Mesothelial cell of epicardium (in vitro differentiated cells): ENCODE measurements around the gene APCDD1L. TPM values are rescaled to one million over a fixed set of nuclear protein-coding genes. Genes with fewer than 3 reads are reported as not detected.

Experiments used
- DNase-seq, 2 experiments: peaks; one replicate each; pipeline ENCODE4 v3.0.0; 2021; ENCODE audit warnings: low spot score in 2 of 2; ENCODE audit not compliant: unreplicated experiment in 2 of 2
- H3K27ac Mint-ChIP-seq: 2 replicates; pipeline ENCODE4 v1.8.0; 2021; ENCODE audit warnings: mixed read lengths
- H3K27me3 Mint-ChIP-seq: 2 replicates; pipeline ENCODE4 v1.8.0; 2021; ENCODE audit warnings: low read depth, mixed read lengths
- H3K36me3 Mint-ChIP-seq: 2 replicates; pipeline ENCODE4 v1.8.0; 2021; ENCODE audit warnings: mixed read lengths
- H3K4me1 Mint-ChIP-seq: 2 replicates; pipeline ENCODE4 v1.8.0; 2021; ENCODE audit warnings: mixed read lengths
- H3K4me3 Mint-ChIP-seq: 2 replicates; pipeline ENCODE4 v1.8.0; 2021; ENCODE audit warnings: mild to moderate bottlenecking, moderate library complexity, mixed read lengths
- H3K9me3 Mint-ChIP-seq: 2 replicates; pipeline ENCODE4 v1.8.0; 2021; ENCODE audit warnings: mixed read lengths
- CTCF ChIP-seq: fragments of 200-600 bp; sonication (generic); IDR thresholded peaks from one replicate; pipeline ENCODE4 v1.5.0; 2021; ENCODE audit warnings: antibody characterized with exemption; ENCODE audit not compliant: unreplicated experiment
- total RNA-seq: library from RNA; stranded (reverse); gene quantifications from 3 replicates; pipeline ENCODE4 v1.2.1, GENCODE V29; 2021

Gene APCDD1L
- total RNA-seq, 1 donor from 2014 or later = not detected

- H3K4me1 Mint-ChIP-seq = peaks cover 4% of the 10 kb centered on the region
- H3K36me3 Mint-ChIP-seq = peaks cover 6% of the 10 kb centered on the region
- peaks cover 30% of the 10 kb centered on the region for H3K9me3 Mint-ChIP-seq
- H3K27me3 Mint-ChIP-seq = peaks cover 14% of the 10 kb centered on the region
- H3K4me3 Mint-ChIP-seq = no peak overlapping the region
- no peak overlapping the region for H3K27ac Mint-ChIP-seq
- DNase-seq = no peak
- no peak for TF ChIP-seq CTCF
Measured at GRCh38 chr20:58485393-58485792, 29.8 kb downstream of the APCDD1L start.

DNA sequence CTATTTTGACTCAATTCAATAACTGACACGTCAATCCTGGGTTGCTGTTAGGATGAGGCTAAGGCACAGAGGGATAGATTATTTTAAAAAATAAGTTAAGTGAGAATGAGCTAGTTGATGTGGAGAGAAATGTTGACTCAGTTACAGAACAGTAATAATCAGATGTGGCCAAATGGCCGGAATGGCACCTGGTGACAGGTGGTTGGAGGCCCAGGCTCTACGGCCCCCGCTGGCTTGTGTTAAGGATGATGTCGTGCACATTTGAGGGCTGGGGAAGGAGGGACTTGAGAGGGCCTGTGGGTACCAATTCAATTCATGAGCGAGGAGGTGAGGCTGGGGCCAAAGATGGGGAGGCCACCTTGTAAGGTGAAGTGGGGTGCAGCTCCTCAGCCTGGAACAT is 31.7 kb downstream of the APCDD1L start:
- H3K4me1 Mint-ChIP-seq = peaks cover 4% of the 10 kb centered on the region
- no peak overlapping the region for H3K27ac Mint-ChIP-seq
- H3K36me3 Mint-ChIP-seq = peaks cover 8% of the 10 kb centered on the region
- no peak for DNase-seq
- H3K27me3 Mint-ChIP-seq = peaks cover 9% of the 10 kb centered on the region
- H3K4me3 Mint-ChIP-seq = no peak overlapping the region
- H3K9me3 Mint-ChIP-seq = peaks cover 30% of the 10 kb centered on the region
- no peak for TF ChIP-seq CTCF

GRCh38 chr20:58483051-58483450 is 32.1 kb downstream of the APCDD1L start:
- DNase-seq = no peak
- no peak overlapping the region for H3K4me3 Mint-ChIP-seq
- peaks cover 9% of the 10 kb centered on the region for H3K27me3 Mint-ChIP-seq
- peaks cover 4% of the 10 kb centered on the region for H3K4me1 Mint-ChIP-seq
- peaks cover 32% of the 10 kb centered on the region for H3K9me3 Mint-ChIP-seq
- TF ChIP-seq CTCF = no peak
- H3K36me3 Mint-ChIP-seq = peaks cover 11% of the 10 kb centered on the region
- H3K27ac Mint-ChIP-seq = no peak overlapping the region

GRCh38 chr20:58482416-58482815 is 32.8 kb downstream of the APCDD1L start:
- peaks cover 4% of the 10 kb centered on the region for H3K4me1 Mint-ChIP-seq
- peaks cover 9% of the 10 kb centered on the region for H3K27me3 Mint-ChIP-seq
- peaks cover 11% of the 10 kb centered on the region for H3K36me3 Mint-ChIP-seq
- no peak for TF ChIP-seq CTCF
- H3K27ac Mint-ChIP-seq = no peak overlapping the region
- peaks cover 39% of the 10 kb centered on the region for H3K9me3 Mint-ChIP-seq
- peak in 1 of 2 experiments; percentile 3 for DNase-seq
- no peak overlapping the region for H3K4me3 Mint-ChIP-seq

GRCh38 chr20:58481481-58482021 is 33.6 kb downstream of the APCDD1L start:
- H3K4me3 Mint-ChIP-seq = peak overlapping the region; percentile 42
- H3K27ac Mint-ChIP-seq = no peak overlapping the region
- H3K27me3 Mint-ChIP-seq = peaks cover 9% of the 10 kb centered on the region
- DNase-seq = peak in 1 of 2 experiments; percentile 65
- H3K9me3 Mint-ChIP-seq = peaks cover 47% of the 10 kb centered on the region
- H3K36me3 Mint-ChIP-seq = peaks cover 10% of the 10 kb centered on the region
- peak; percentile 50 for TF ChIP-seq CTCF
- peaks cover 4% of the 10 kb centered on the region for H3K4me1 Mint-ChIP-seq
